MCF 10A (cell line): ENCODE results near the gene IGSF23. TPM values are rescaled to one million over a fixed set of nuclear protein-coding genes. Genes with fewer than 3 reads are reported as not detected.

Source experiments
- BruUV-seq: library from RNA; stranded (reverse); fragments of 400-500 nt; replicated peaks from 2 replicates; lab custom pipeline; 2021; lab: Mats Ljungman, UMichigan
- CTCF ChIA-PET: fragments of 300-600 bp; sonication (Branson Sonifier 250); formaldehyde crosslinking; extraction: SDS; loops from one replicate; lab custom pipeline; 2021; ENCODE audit warnings: antibody characterized with exemption, inconsistent platforms; lab: Yijun Ruan, JAX
- POLR2A ChIA-PET: fragments of 300-600, 350-650 bp; sonication (Branson Sonifier 250); formaldehyde crosslinking; extraction: SDS; loops from one replicate; lab custom pipeline; 2020; ENCODE audit warnings: antibody characterized with exemption, inconsistent platforms; lab: Yijun Ruan, JAX
- DNase-seq: peaks from one replicate; pipeline ENCODE4 v3.0.0-alpha.2; 2018; ENCODE audit not compliant: unreplicated experiment
- H3K27ac Mint-ChIP-seq: one replicate; pipeline ENCODE4 v1.8.0; 2022; ENCODE audit warnings: mild to moderate bottlenecking, low read depth, mixed read lengths; ENCODE audit not compliant: unreplicated experiment
- H3K27me3 Mint-ChIP-seq: one replicate; pipeline ENCODE4 v1.8.0; 2022; ENCODE audit warnings: mixed read lengths; ENCODE audit not compliant: insufficient read depth, unreplicated experiment
- H3K36me3 Mint-ChIP-seq: one replicate; pipeline ENCODE4 v1.8.0; 2022; ENCODE audit warnings: mild to moderate bottlenecking, moderate library complexity, mixed read lengths; ENCODE audit not compliant: insufficient read depth, unreplicated experiment
- H3K4me1 Mint-ChIP-seq: one replicate; pipeline ENCODE4 v1.8.0; 2022; ENCODE audit warnings: mixed read lengths; ENCODE audit not compliant: insufficient read depth, unreplicated experiment
- H3K4me3 Mint-ChIP-seq: one replicate; pipeline ENCODE4 v1.8.0; 2022; ENCODE audit warnings: mild to moderate bottlenecking, moderate library complexity, mixed read lengths; ENCODE audit not compliant: unreplicated experiment
- H3K9me3 Mint-ChIP-seq: one replicate; pipeline ENCODE4 v1.8.0; 2022; ENCODE audit warnings: mixed read lengths; ENCODE audit not compliant: unreplicated experiment
- CTCF ChIP-seq: fragments of 200-600 bp; IDR thresholded peaks from one replicate; pipeline ENCODE4 v1.8.0; 2022; ENCODE audit warnings: antibody characterized with exemption, mild to moderate bottlenecking; ENCODE audit not compliant: unreplicated experiment
- intact Hi-C: fragments of 100-400 bp; cut with micrococcal nuclease; formaldehyde crosslinking; loops from 2 replicates; pipeline ENCODE4 v1.14.1; 2022
- total RNA-seq: library from RNA; stranded (reverse); gene quantifications from 2 replicates; pipeline ENCODE4 v1.2.3, GENCODE V29; 2022

Gene IGSF23
- total RNA-seq, 1 experiment from 2014 or later: not detected

- intact Hi-C loops: no loop called here
- peak; percentile 38 for DNase-seq
- Mint-ChIP-seq H3K27me3 (no peaks in the 10 kb centered on the region), H3K27ac (no peak overlapping the region), H3K36me3 (no peaks in the 10 kb centered on the region), H3K4me1 (no peaks in the 10 kb centered on the region), H3K4me3 (no peak overlapping the region), H3K9me3 (peaks cover 7% of the 10 kb centered on the region)
- no peak for TF ChIP-seq CTCF
- ChIA-PET CTCF (interaction anchor here (0.6 to 2.8 kb wide), 7 partner anchors 10 to 955 kb away, joined by 3 to 10 read pairs (median 6); no protein-coding TSS in a partner anchor), POLR2A (interaction anchor here (0.5 to 2.1 kb wide), 8 partner anchors 9 to 259 kb away, joined by 3 to 10 read pairs (median 4); partner anchors contain the start of gene PVR)
- BruUV-seq: no TSS peak
Measured at GRCh38 chr19:44617110-44617880, 3.9 kb downstream of the IGSF23 start.

- intact Hi-C loops: no loop called here
- H3K27me3 Mint-ChIP-seq: no peaks in the 10 kb centered on the region
- no peak for TF ChIP-seq CTCF
- H3K9me3 Mint-ChIP-seq: peaks cover 7% of the 10 kb centered on the region
- DNase-seq: no peak
- ChIA-PET POLR2A (interaction anchor here (2.1 kb wide), 1 partner anchor 16 kb away, joined by 9 read pairs; no protein-coding TSS in a partner anchor), CTCF (interaction anchor here (0.6 kb wide), 1 partner anchor 14 kb away, joined by 4 read pairs; no protein-coding TSS in a partner anchor)
- H3K36me3 Mint-ChIP-seq: no peaks in the 10 kb centered on the region
- H3K4me3 Mint-ChIP-seq: no peak overlapping the region
- no peak overlapping the region for H3K27ac Mint-ChIP-seq
- no TSS peak for BruUV-seq
- no peaks in the 10 kb centered on the region for H3K4me1 Mint-ChIP-seq
Measured at GRCh38 chr19:44618640-44619357, 5.4 kb downstream of the IGSF23 start.

GRCh38 chr19:44620667-44621066 lies 7.3 kb downstream of the IGSF23 start:
- intact Hi-C loops: no loop called here
- Mint-ChIP-seq H3K36me3 (no peaks in the 10 kb centered on the region), H3K9me3 (peaks cover 7% of the 10 kb centered on the region), H3K4me3 (no peak overlapping the region), H3K4me1 (peaks cover 3% of the 10 kb centered on the region), H3K27ac (no peak overlapping the region), H3K27me3 (no peaks in the 10 kb centered on the region)
- ChIA-PET CTCF (no interaction called here), POLR2A (no interaction called here)
- no TSS peak for BruUV-seq
- TF ChIP-seq CTCF: no peak
- no peak for DNase-seq

- BruUV-seq: no TSS peak
Measured at GRCh38 chr19:44621367-44621766, 8.0 kb downstream of the IGSF23 start.

More at GRCh38 chr19:44621367-44621766, 8.0 kb downstream of the IGSF23 start:
- peaks cover 7% of the 10 kb centered on the region for H3K9me3 Mint-ChIP-seq
- DNase-seq: no peak
- no peak for TF ChIP-seq CTCF
- H3K4me1 Mint-ChIP-seq: peaks cover 10% of the 10 kb centered on the region
- no peak overlapping the region for H3K27ac Mint-ChIP-seq
- H3K36me3 Mint-ChIP-seq: no peaks in the 10 kb centered on the region
- H3K4me3 Mint-ChIP-seq: no peak overlapping the region
- POLR2A ChIA-PET: no interaction called here
- CTCF ChIA-PET: interaction anchor here (1.1 kb wide), 1 partner anchor 35 kb away, joined by 4 read pairs; no protein-coding TSS in a partner anchor
- no peaks in the 10 kb centered on the region for H3K27me3 Mint-ChIP-seq
- intact Hi-C loops: no loop called here
